Ovary (tissue), 9 donors: ENCODE data around the gene VSTM1. TPM values are rescaled to one million over a fixed set of nuclear protein-coding genes. Genes with fewer than 3 reads are reported as not detected.

Experiments used
- DNase-seq, 5 donors: peaks; one replicate each; pipeline ENCODE4 v3.0.0-alpha.2; 2019 to 2020
- H3K27ac ChIP-seq, 2 donors: fragments of 200-600 bp; one replicate each; pipeline versions ENCODE4 v1.5.1 to v1.8.0; 2019 to 2022
- H3K27me3 ChIP-seq: fragments of 200-600 bp; one replicate; pipeline ENCODE4 v1.8.0; 2022
- H3K36me3 ChIP-seq: fragments of 200-600 bp; sonication (generic); one replicate; pipeline ENCODE4 v1.5.1; 2019
- H3K4me1 ChIP-seq: one replicate; pipeline ENCODE4 v1.8.1; 2013; ENCODE audit warnings: mild to moderate bottlenecking, moderate library complexity; ENCODE audit not compliant: insufficient read depth
- H3K4me3 ChIP-seq: fragments of 200-600 bp; sonication (generic); one replicate; pipeline ENCODE4 v1.5.1; 2017
- H3K9me3 ChIP-seq, 2 donors: fragments of 200-600 bp in 1 of 2; sonication (generic) in 1 of 2; one replicate each; pipeline versions ENCODE4 v1.5.1 to v1.8.1; 2013 to 2019; ENCODE audit warnings: mild to moderate bottlenecking in 1 of 2, moderate library complexity in 1 of 2
- EP300 ChIP-seq: sonication (generic); formaldehyde crosslinking; IDR thresholded peaks from one replicate; pipeline ENCODE4 v1.6.1; 2017; ENCODE audit warnings: antibody characterized with exemption
- POLR2A ChIP-seq: fragments of 450-650 bp; IDR thresholded peaks from one replicate; pipeline ENCODE4 v1.6.1; 2017; ENCODE audit warnings: antibody characterized with exemption, mild to moderate bottlenecking, moderate library complexity
- WGBS, 3 donors: extraction: QIAGEN DNeasy Blood & Tissue Kit in 1 of 3; methylation state at CpG; one replicate each; pipeline versions ENCODE4 v1.1.5 to v1.1.7; 2013 to 2017; 5-methylcytosine and 5-hydroxymethylcytosine counted together
- intact Hi-C, 4 donors: fragments of 100-400 bp; cut with DNase I; formaldehyde crosslinking; loops; one replicate each; pipeline versions ENCODE4 v1.11.0 to v1.15.1; 2022 to 2023
- polyA plus RNA-seq, 2 donors: library from polyadenylated mRNA; stranded (reverse); fragments of 200-250 nt in 1 of 2; fragments of 350-450 nt in 1 of 2; fragmentation: Illumina TruSeq in 1 of 2; extraction: RNeasy Lipid Tissue Mini Kit (QIAGEN cat#74804) in 1 of 2; gene quantifications; one replicate each; pipeline ENCODE4 v1.2.3, GENCODE V29; 2013 to 2014
- total RNA-seq, 7 donors: library from RNA; depleted of rRNA in 2 of 7; stranded (reverse); fragments of >200 nt in 2 of 7; fragmentation: NEBNext Ultra II Directional in 3 of 7; extraction: Animal tissue kit (Norgen Biotek cat#: 25700) in 3 of 7; gene quantifications; one replicate each; pipeline versions ENCODE4 v1.1.0 to v1.2.4, GENCODE V29; 2016 to 2023
- TF ChIP-seq, protein P1 (sequence below), 3 donors: fragments of 450-650 bp in 2 of 3; fragments of 200-600 bp in 1 of 3; IDR thresholded peaks; one replicate each; pipeline versions ENCODE4 v1.5.1 to v1.8.0; 2016 to 2022; ENCODE audit warnings: antibody characterized with exemption in 3 of 3, mild to moderate bottlenecking in 1 of 3
- donor health status: DM: no; HTN: no; CAD: no; lungs with moderate emphysema.
- donor health status: DM: no; HTN: no; CAD: no.
- donor health status: Bipolar disorder and iron deficiency.
- donor health status: DM: yes; HTN: yes; CAD: no.
- donor health status: DM: no; HTN: no; CAD: no.
- donor health status: DM: yes; HTN: yes; CAD: no.

The VSTM1 gene
- total and polyA plus RNA-seq, 9 donors: not detected

DNA sequence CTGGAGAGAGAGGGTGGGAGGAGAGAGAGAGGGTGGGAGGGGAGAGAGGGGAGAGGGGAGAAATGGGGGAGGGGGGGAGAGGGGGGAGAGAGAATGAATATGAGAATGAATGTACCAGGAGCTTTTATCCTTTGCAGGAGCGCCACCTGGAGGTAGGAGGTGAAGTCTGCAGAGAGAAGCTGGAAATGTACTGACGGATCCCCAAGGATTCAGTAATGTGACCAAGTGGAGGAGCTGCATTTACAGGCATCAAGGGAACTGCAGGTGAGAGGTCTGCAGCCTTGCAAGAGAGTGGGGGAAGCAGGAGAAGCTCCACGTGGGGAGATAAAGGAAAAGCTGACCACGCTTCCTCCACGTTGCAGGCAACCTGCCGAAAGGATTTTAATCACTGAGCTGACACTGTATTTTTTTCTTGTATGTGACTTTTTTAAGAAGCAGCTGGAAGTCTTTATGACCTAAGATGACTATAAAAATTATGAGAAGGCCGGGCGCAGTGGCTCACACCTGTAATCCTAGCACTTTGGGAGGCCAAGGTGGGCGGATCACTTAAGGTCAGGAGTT, 33.7 kb downstream of the VSTM1 start:
- TF ChIP-seq EP300: no peak
- TF ChIP-seq POLR2A: no peak
- TF ChIP-seq, protein P1, sequence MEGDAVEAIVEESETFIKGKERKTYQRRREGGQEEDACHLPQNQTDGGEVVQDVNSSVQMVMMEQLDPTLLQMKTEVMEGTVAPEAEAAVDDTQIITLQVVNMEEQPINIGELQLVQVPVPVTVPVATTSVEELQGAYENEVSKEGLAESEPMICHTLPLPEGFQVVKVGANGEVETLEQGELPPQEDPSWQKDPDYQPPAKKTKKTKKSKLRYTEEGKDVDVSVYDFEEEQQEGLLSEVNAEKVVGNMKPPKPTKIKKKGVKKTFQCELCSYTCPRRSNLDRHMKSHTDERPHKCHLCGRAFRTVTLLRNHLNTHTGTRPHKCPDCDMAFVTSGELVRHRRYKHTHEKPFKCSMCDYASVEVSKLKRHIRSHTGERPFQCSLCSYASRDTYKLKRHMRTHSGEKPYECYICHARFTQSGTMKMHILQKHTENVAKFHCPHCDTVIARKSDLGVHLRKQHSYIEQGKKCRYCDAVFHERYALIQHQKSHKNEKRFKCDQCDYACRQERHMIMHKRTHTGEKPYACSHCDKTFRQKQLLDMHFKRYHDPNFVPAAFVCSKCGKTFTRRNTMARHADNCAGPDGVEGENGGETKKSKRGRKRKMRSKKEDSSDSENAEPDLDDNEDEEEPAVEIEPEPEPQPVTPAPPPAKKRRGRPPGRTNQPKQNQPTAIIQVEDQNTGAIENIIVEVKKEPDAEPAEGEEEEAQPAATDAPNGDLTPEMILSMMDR (IDR thresholded peaks at IDR 0.05): no peak
- H3K4me3 ChIP-seq: no peak overlapping the region
- intact Hi-C loops: loop anchor here in 3 of 4 donors (5.0 to 10.0 kb wide), 3 partner anchors 178 to 188 kb away; no protein-coding TSS in a partner anchor
- no peaks in the 10 kb centered on the region for H3K9me3 ChIP-seq
- H3K4me1 ChIP-seq: no peaks in the 10 kb centered on the region
- no peaks in the 10 kb centered on the region for H3K27me3 ChIP-seq
- DNase-seq: peak in 4 of 5 donors; percentile 19 to 45 (median 24)
- WGBS, 3 donors: 27 to 30% (median 27%) methylated on average over 9 of the region's 9 CpGs
- H3K27ac ChIP-seq: no peak overlapping the region
- H3K36me3 ChIP-seq: no peaks in the 10 kb centered on the region

DNA sequence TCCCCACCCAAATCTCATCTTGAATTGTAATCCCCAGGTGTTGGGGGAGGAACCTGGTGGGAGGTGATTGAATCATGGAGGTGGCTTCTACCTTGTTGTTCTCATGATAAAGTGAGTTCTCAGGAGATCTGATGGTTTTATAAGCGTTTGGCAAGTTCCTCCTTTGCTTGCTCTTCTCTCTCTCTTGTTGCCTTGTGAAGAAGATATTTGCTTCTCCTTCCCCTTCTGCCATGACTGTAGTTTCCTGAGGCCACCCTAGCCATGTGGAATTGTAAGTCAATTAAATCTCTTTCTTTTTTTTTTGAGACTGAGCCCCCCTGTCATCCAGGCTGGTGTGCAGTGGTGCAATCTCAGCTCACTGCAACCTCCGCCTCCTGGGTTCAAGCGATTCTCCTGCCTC, 34.4 kb downstream of the VSTM1 start:
- DNase-seq: no peak

DNA sequence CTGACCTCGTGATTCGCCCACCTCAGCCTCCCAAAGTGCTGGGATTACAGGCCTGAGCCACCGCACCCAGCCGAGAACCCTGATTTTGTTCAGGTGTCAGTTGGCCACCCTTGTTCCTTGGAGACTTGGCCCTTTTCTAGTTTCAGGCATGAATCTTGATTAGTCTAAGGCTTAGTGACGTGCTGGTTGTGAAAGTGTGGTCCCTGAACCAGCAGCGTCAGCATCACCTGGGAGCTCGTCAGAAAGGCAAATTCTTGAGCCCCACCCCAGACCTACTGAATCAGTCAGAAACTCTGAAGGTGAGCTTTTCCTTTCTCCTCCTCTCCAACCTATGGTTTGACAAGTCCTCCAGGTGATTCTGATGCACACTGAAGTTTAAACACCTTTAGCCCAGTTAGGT, 37.0 kb downstream of the VSTM1 start:
- Histone ChIP-seq H3K27ac (no peak overlapping the region), H3K27me3 (no peaks in the 10 kb centered on the region), H3K9me3 (no peaks in the 10 kb centered on the region), H3K4me1 (no peaks in the 10 kb centered on the region), H3K4me3 (no peak overlapping the region), H3K36me3 (no peaks in the 10 kb centered on the region)
- TF ChIP-seq POLR2A (no peak), EP300 (no peak)
- TF ChIP-seq, protein P1 (IDR thresholded peaks at IDR 0.05): no peak
- no peak for DNase-seq
- WGBS, 3 donors: 52 to 66% (median 62%) methylated on average over 7 of the region's 7 CpGs
- intact Hi-C loops: loop anchor here in 3 of 4 donors (5.0 to 10.0 kb wide), 3 partner anchors 174 to 184 kb away; no protein-coding TSS in a partner anchor

More for the DNA sequence above, 34.4 kb downstream of the VSTM1 start:
- Histone ChIP-seq H3K36me3 (no peaks in the 10 kb centered on the region), H3K27me3 (no peaks in the 10 kb centered on the region), H3K4me1 (no peaks in the 10 kb centered on the region), H3K4me3 (no peak overlapping the region), H3K9me3 (no peaks in the 10 kb centered on the region), H3K27ac (no peak overlapping the region)
- TF ChIP-seq EP300 (no peak), POLR2A (no peak)
- TF ChIP-seq, protein P1 (IDR thresholded peaks at IDR 0.05): no peak
- WGBS, 3 donors: 77 to 81% (median 78%) methylated on average over 3 of the region's 3 CpGs
- intact Hi-C loops: loop anchor here in 3 of 4 donors (5.0 to 10.0 kb wide), 3 partner anchors 177 to 187 kb away; no protein-coding TSS in a partner anchor

DNA sequence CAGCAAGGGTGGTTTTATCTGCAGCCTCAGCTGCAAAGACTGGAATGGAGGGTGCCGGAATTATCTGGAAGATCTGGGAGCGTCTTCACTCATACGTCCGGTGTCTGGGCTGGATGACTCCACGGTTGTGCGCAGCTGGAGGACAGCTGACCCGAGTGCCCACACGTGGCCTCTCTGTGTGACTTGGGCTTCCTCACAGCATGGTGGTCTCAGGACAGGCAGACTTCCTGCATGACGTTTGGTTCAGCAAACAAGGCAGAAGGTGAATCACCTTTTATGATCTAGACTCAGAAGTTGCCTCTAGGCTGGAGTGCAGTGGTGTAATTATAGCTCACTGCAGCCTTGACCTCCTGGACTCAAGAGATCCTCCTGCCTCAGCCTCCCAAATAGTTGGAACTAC, 39.0 kb downstream of the VSTM1 start:
- Histone ChIP-seq H3K27me3 (no peaks in the 10 kb centered on the region), H3K36me3 (no peaks in the 10 kb centered on the region), H3K4me3 (no peak overlapping the region), H3K9me3 (no peaks in the 10 kb centered on the region), H3K27ac (no peak overlapping the region), H3K4me1 (no peaks in the 10 kb centered on the region)
- DNase-seq: no peak
- 72 to 79% (median 78%) methylated on average over 9 of the region's 9 CpGs for WGBS, 3 donors
- intact Hi-C loops: loop anchor here in 3 of 4 donors (5.0 to 10.0 kb wide), 4 partner anchors 172 to 827 kb away; no protein-coding TSS in a partner anchor
- no peak for TF ChIP-seq EP300
- no peak for TF ChIP-seq POLR2A
- TF ChIP-seq, protein P1 (IDR thresholded peaks at IDR 0.05): no peak
